PC-9 (cell line): ENCODE measurements around the gene GRK2. TPM values are rescaled to one million over a fixed set of nuclear protein-coding genes. Genes with fewer than 3 reads are reported as not detected.

Experiments
- BruUV-seq: library from RNA; stranded (reverse); fragments of 400-500 nt; replicated peaks from 2 replicates; lab custom pipeline; 2021; lab: Mats Ljungman, UMichigan
- CTCF ChIA-PET: fragments of 300-600 bp; sonication (Branson Sonifier 250); formaldehyde crosslinking; loops from one replicate; lab custom pipeline; 2022; ENCODE audit warnings: antibody characterized with exemption; lab: Charles Lee
- POLR2A ChIA-PET: fragments of 300-600 bp; sonication (Branson Sonifier 250); formaldehyde crosslinking; loops from one replicate; lab custom pipeline; 2022; ENCODE audit warnings: antibody characterized with exemption; ENCODE audit not compliant: unreplicated experiment; lab: Charles Lee
- DNase-seq, 2 experiments: peaks; one replicate each; pipeline versions ENCODE4 v3.0.0 to v3.0.0-alpha.2; 2015 to 2022; ENCODE audit warnings: mixed read lengths in 1 of 2
- H2AFZ ChIP-seq: fragments of 200-600 bp; sonication (generic); 2 replicates; pipeline ENCODE4 v1.8.1; 2017; ENCODE audit warnings: antibody characterized with exemption
- H3F3A ChIP-seq: fragments of 200-600 bp; sonication (generic); 2 replicates; pipeline ENCODE4 v1.8.1; 2017; ENCODE audit warnings: antibody characterized with exemption, mild to moderate bottlenecking, low read depth; ENCODE audit not compliant: insufficient read depth
- H3K27ac ChIP-seq: fragments of 200-600 bp; sonication (generic); 2 replicates; pipeline ENCODE4 v1.6.1; 2016; ENCODE audit warnings: mixed run types
- H3K27me3 ChIP-seq: fragments of 200-600 bp; sonication (generic); 2 replicates; pipeline ENCODE4 v1.6.1; 2016; ENCODE audit warnings: low read depth, mixed run types; ENCODE audit not compliant: insufficient read depth
- H3K36me3 ChIP-seq: fragments of 200-600 bp; sonication (generic); 2 replicates; pipeline ENCODE4 v1.6.1; 2016; ENCODE audit warnings: low read depth, mixed run types
- H3K4me1 ChIP-seq: fragments of 200-600 bp; sonication (generic); replicated peaks from 2 replicates; pipeline ENCODE4 v1.6.1; 2016; ENCODE audit warnings: mixed run types; ENCODE audit not compliant: insufficient read depth
- H3K4me2 ChIP-seq: fragments of 200-600 bp; sonication (generic); 2 replicates; pipeline ENCODE4 v1.6.1; 2017; ENCODE audit warnings: mixed run types
- H3K4me3 ChIP-seq: fragments of 200-600 bp; sonication (generic); 2 replicates; pipeline ENCODE4 v1.6.1; 2016; ENCODE audit warnings: mixed run types
- H3K79me2 ChIP-seq: fragments of 200-600 bp; sonication (generic); 2 replicates; pipeline ENCODE4 v1.6.1; 2017; ENCODE audit warnings: low read depth, mixed run types
- H3K9me2 ChIP-seq: fragments of 200-600 bp; sonication (generic); 2 replicates; pipeline ENCODE4 v1.8.1; 2017; ENCODE audit warnings: mild to moderate bottlenecking; ENCODE audit not compliant: insufficient read depth
- H3K9me3 ChIP-seq: fragments of 200-600 bp; sonication (generic); 2 replicates; pipeline ENCODE4 v1.8.1; 2016; ENCODE audit warnings: low read depth; ENCODE audit not compliant: insufficient read depth
- H4K20me1 ChIP-seq: fragments of 200-600 bp; sonication (generic); 2 replicates; pipeline ENCODE4 v1.8.1; 2017; ENCODE audit not compliant: insufficient read depth
- EZH2 ChIP-seq: fragments of 200-600 bp; sonication (generic); IDR thresholded peaks from 2 replicates; pipeline ENCODE4 v1.8.0; 2017; ENCODE audit warnings: antibody characterized with exemption, low read depth
- intact Hi-C: fragments of 100-400 bp; cut with micrococcal nuclease; formaldehyde crosslinking; loops from one replicate; pipeline ENCODE4 v1.10.0; 2022; ENCODE audit not compliant: unreplicated experiment
- total RNA-seq: library from RNA; stranded (reverse); gene quantifications from 2 replicates; pipeline ENCODE4 v1.2.3, GENCODE V29; 2021
- TF ChIP-seq, protein P1 (sequence below): fragments of 200-600 bp; sonication (generic); conservative IDR thresholded peaks from 2 replicates; pipeline ENCODE4 v1.6.1; 2017; ENCODE audit warnings: mixed run types, antibody characterized with exemption, mild to moderate bottlenecking, moderate library complexity

The GRK2 gene
- total RNA-seq, 1 experiment from 2014 or later: 76.7 TPM

DNA sequence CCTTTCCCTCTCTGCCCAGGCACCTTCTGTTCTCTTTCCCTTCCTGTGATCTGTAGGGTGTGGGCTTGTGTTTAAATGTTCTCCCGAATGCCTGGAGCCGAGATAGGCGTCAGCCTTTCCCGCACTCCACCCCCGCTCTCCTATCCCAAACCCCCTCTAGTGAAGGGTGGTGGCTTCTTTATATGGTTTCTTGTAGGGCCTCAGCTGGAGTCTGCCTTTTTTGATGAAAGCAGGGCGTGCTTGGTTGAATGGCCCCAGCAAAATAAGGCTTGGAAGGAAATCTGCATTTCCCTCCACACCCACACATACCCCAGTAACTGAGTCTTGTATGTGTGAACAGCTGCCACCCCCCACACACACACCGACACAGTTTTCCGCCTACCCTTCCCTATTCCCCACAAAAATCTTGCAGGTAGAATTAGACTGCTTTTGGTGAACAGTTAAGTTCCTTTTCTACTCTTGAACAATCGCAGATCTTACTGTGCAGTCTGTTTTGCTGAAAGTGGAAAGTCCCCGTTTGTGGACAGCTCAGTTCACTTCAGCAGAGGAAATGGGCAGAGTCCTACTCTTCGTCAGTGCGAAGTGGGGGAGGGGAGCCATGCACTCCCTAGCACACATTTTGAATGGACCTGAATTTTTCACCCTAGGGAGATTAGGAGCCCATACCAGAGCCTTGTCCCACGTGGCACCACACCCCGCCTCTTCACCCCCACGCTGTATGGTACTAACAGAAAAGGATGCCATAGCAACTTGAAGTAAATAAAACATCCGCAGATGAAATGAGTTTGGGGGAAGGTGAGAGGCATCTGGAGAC, 25.5 kb upstream of the GRK2 start:
- DNase-seq: peak; percentile 80 to 87
- intact Hi-C loops: loop anchor here (5.0 to 10.0 kb wide), 4 partner anchors 118 to 342 kb away; partner anchors contain the start of genes CLCF1, GSTP1 and PC
- peak overlapping the region; percentile 82 for H3K4me3 ChIP-seq
- CTCF ChIA-PET: no interaction called here
- peaks cover 22% of the 10 kb centered on the region for H4K20me1 ChIP-seq
- TF ChIP-seq EZH2: no peak
- TF ChIP-seq, protein P1, sequence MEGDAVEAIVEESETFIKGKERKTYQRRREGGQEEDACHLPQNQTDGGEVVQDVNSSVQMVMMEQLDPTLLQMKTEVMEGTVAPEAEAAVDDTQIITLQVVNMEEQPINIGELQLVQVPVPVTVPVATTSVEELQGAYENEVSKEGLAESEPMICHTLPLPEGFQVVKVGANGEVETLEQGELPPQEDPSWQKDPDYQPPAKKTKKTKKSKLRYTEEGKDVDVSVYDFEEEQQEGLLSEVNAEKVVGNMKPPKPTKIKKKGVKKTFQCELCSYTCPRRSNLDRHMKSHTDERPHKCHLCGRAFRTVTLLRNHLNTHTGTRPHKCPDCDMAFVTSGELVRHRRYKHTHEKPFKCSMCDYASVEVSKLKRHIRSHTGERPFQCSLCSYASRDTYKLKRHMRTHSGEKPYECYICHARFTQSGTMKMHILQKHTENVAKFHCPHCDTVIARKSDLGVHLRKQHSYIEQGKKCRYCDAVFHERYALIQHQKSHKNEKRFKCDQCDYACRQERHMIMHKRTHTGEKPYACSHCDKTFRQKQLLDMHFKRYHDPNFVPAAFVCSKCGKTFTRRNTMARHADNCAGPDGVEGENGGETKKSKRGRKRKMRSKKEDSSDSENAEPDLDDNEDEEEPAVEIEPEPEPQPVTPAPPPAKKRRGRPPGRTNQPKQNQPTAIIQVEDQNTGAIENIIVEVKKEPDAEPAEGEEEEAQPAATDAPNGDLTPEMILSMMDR: no peak
- peaks cover 62% of the 10 kb centered on the region for H3K4me1 ChIP-seq
- H3K9me2 ChIP-seq: no peaks in the 10 kb centered on the region
- peaks cover 71% of the 10 kb centered on the region for H3K79me2 ChIP-seq
- H3K27me3 ChIP-seq: no peaks in the 10 kb centered on the region
- peaks cover 30% of the 10 kb centered on the region for H3K36me3 ChIP-seq
- H3K9me3 ChIP-seq: no peaks in the 10 kb centered on the region
- no peak overlapping the region for H2AFZ ChIP-seq
- POLR2A ChIA-PET: interaction anchor here (0.6 to 0.7 kb wide), 2 partner anchors 11 to 31 kb away, joined by 3 read pairs; no protein-coding TSS in a partner anchor
- TSS peak; percentile 91 for BruUV-seq
- H3K27ac ChIP-seq: peak overlapping the region; percentile 80
- H3K4me2 ChIP-seq: peak overlapping the region; percentile 92
- H3F3A ChIP-seq: peaks cover 77% of the 10 kb centered on the region

DNA sequence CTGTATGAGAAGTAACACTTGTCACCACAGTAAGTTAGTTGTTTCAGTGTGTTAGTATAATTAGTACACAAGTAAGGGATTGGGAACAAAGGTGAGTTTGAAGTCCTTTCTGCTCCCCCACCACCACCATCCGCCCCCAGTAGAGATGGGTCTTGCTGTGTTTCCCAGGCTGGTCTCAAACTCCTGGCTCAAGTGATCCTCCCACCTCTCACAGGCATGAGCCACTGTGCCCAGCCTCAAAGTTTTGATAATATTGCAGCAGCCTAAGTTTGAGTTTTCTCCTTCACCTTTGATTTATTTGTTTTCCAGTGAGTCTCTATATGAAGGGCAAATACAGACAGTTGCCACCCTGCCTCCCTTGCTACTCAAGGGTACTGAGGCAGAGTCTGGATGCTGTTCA, 23.7 kb upstream of the GRK2 start:
- no peak for DNase-seq
- H3K27ac ChIP-seq: peak overlapping the region; percentile 57; the same call in 1 of the 2 replicates
- no peaks in the 10 kb centered on the region for H3K27me3 ChIP-seq
- H3K79me2 ChIP-seq: peaks cover 77% of the 10 kb centered on the region
- H2AFZ ChIP-seq: no peak overlapping the region
- peaks cover 78% of the 10 kb centered on the region for H3F3A ChIP-seq
- H3K9me2 ChIP-seq: no peaks in the 10 kb centered on the region
- H3K9me3 ChIP-seq: no peaks in the 10 kb centered on the region
- ChIA-PET POLR2A (no interaction called here), CTCF (interaction anchor here (0.6 kb wide), 1 partner anchor 21 kb away, joined by 3 read pairs; no protein-coding TSS in a partner anchor)
- TF ChIP-seq EZH2: no peak
- TF ChIP-seq, protein P1: no peak
- peak overlapping the region; percentile 82; the same call in 1 of the 2 replicates for H3K4me3 ChIP-seq
- no TSS peak for BruUV-seq
- intact Hi-C loops: loop anchor here (5.0 to 10.0 kb wide), 4 partner anchors 120 to 340 kb away; partner anchors contain the start of genes CLCF1, GSTP1 and PC
- peaks cover 41% of the 10 kb centered on the region for H3K36me3 ChIP-seq
- peak overlapping the region; percentile 92 for H3K4me2 ChIP-seq
- peaks cover 29% of the 10 kb centered on the region for H4K20me1 ChIP-seq
- peaks cover 77% of the 10 kb centered on the region for H3K4me1 ChIP-seq

DNA sequence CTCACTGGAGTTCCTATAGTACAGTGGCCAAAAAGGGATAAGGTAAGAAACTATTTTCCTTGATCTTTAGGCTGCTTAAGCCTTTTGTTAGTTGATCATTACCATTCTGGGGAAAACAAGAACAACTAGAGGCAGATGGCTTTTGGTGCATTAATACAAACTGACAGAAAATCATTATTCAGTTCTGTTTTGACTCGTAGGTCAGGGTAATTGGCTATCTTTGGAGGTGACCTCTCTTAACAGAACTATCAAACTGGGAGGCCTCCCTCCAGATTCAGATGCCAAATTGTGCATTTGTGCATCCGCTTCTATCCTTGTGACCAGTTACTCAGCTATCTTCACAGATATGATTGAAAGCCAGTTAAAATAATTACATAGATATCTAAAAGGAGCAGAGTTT, 23.2 kb upstream of the GRK2 start:
- Histone ChIP-seq H3K27ac (peak overlapping the region; percentile 57; the same call in 1 of the 2 replicates), H3K9me2 (no peaks in the 10 kb centered on the region), H4K20me1 (peaks cover 34% of the 10 kb centered on the region), H3K4me1 (peaks cover 77% of the 10 kb centered on the region), H3K79me2 (peaks cover 77% of the 10 kb centered on the region), H3K27me3 (no peaks in the 10 kb centered on the region), H2AFZ (no peak overlapping the region), H3K36me3 (peaks cover 46% of the 10 kb centered on the region), H3K4me3 (peak overlapping the region; percentile 82; the same call in 1 of the 2 replicates), H3K9me3 (no peaks in the 10 kb centered on the region), H3K4me2 (peak overlapping the region; percentile 92), H3F3A (peaks cover 81% of the 10 kb centered on the region)
- ChIA-PET POLR2A (no interaction called here), CTCF (interaction anchor here (0.6 kb wide), 2 partner anchors 21 to 82 kb away, joined by 3 to 4 read pairs; no protein-coding TSS in a partner anchor)
- DNase-seq: no peak
- TF ChIP-seq EZH2: no peak
- TF ChIP-seq, protein P1: no peak
- intact Hi-C loops: loop anchor here (5.0 to 10.0 kb wide), 4 partner anchors 121 to 339 kb away; partner anchors contain the start of genes CLCF1, GSTP1 and PC
- BruUV-seq: no TSS peak
